Muscle of back (tissue), 11 donors: ENCODE data around the gene GTF3A. TPM values are rescaled to one million over a fixed set of nuclear protein-coding genes. Genes with fewer than 3 reads are reported as not detected.

Experiments
- DNase-seq, 3 donors: peaks; one replicate each; pipeline versions ENCODE4 v3.0.0 to v3.0.0-alpha.2; 2013
- polyA plus RNA-seq, 10 donors: library from polyadenylated mRNA; unstranded; fragments of 120-200 nt; gene quantifications; one replicate each; pipeline ENCODE4 v1.2.1, GENCODE V29; 2013; ENCODE audit not compliant: insufficient read length in 10 of 10

GTF3A gene
- polyA plus RNA-seq, 10 donors: 138 to 182 (median 172) TPM

DNA sequence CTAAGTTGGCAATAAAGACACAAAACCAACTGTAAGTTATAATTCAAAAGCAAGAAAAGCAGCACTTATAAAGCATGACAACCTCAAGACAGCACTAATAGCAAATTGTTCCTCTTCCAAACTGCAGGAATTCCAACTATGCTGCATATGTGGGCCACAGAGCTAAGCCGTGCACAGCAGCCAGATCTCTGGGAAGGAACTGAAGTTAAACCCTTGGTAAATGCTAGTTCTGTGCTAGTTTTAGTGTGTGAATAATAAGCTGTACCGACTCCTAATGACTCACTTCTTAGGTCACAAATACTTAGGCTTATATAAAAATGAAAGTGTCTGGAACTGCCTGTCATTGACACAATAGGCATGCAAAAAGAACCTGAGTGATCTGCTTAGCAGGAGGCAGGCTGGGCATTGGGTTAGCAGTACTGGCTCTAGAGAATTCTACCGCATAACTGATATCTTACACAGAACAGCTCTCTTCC is 21.2 kb upstream of the GTF3A start:
- peak; percentile 38 to 74 (median 69) for DNase-seq

DNA sequence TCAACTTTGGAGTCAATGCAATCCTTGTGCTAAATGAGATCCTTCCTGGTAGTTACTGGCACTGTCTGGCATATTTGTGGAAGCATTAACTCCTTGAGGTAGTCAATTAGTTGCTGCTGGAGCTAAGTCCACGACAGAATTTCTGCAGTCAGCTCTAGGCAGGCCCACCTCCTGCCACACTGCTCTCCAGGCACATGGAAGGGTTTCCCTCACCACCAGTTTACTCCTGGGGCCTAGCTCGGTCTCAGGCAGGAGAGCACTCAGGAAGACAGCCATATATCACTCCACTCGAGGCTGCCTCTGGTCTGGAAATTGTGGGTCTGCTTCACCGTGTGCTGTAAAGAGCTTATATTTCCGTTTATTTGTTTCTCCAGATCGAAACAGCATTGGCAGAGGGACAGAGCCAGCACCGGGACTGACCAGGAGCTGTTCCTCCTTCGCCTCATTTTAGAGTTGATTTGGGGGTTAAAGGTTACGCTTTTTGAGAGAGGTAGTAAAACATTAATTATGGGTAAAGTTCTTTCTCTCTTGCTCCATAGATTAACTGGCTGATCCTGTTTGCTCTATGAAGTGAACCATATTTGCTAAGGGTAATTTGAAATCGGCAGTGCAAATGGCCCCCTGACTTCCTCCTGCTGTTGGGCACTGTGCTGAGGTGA is 20.6 kb upstream of the GTF3A start:
- DNase-seq: no peak

DNA sequence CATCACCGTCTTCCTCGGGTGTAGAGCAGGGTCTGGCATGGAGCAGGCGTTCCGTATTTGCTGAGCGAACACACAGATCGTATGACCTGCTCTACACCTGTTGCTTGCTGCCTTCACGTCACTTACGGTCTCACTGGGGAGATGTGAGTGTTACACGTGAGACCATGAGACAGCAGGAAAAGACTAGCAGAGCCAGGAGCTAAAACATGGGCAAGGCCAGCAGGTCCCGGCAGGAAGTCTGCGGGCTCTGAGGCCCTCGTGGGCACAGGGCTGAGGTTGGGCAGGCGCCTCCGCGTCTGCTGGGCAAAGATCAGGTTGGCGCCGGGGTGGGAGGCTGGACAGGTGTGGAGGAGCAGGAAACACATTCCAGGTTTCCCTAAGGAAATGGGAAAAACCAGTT is 19.7 kb upstream of the GTF3A start:
- DNase-seq: peak in 1 of 3 donors; percentile 28

DNA sequence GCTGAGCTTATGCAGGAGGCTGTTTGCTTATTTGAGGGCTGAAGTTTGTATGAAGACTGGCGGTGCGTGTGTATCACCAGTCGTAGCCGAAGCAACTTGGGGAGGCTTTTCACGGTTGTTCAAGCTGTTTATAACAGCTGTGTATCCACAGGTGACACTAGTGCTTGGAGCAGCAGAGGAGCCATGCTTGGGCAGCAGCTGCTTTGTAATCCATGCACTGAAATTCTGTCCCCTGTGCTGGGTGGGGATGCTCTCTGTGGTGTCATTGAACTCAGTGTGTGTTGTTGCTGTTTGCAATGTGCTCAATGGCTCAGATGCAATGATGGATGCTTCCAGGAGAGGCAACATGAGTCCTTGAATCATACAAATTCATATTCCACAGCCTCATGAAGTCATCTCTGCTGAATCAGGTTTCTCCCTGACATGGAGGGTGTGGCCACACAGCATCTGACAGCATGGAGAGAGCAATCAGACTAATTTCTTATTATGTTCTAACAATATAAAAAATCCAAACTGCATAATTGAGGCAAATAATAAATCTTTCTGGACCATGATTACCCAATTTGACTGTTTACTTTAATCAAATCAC is 18.8 kb upstream of the GTF3A start:
- peak in 1 of 3 donors; percentile 30 for DNase-seq

DNA sequence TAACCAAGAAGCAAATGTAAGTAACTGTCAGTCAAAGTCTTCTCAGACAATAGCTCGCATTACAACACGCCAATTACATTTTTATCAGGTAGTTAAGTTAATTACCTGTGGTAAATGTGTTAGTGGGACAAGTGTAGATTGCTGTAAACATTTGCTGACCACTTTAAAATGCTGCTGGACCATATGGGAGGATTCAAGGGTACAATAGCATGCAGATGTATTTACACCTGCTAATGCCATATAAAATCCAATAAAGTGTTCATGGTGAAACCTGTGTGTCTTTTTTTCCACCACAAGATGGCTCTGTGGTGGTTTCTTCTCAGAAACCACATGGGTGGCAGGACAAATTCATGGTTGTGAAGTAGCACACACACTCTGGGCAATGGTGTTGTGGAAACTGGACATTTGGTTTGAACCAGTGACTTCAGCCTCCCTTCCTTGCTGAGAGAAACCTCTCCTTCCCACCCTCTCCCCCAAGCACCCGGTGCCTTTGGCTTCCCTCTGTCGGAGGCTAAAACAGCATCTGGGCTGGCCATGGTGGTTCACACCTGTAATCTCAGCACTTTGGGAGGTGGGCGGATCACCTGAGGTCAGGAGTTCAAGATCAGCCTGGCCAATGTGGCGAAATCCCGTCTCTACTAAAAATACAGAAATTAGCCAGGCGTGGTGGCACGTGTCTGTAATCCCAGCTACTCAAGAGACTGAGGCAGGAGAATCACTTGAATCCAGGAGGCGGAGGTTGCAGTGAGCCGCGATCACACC is 18.1 kb upstream of the GTF3A start:
- peak in 2 of 3 donors; percentile 18 to 48 for DNase-seq

DNA sequence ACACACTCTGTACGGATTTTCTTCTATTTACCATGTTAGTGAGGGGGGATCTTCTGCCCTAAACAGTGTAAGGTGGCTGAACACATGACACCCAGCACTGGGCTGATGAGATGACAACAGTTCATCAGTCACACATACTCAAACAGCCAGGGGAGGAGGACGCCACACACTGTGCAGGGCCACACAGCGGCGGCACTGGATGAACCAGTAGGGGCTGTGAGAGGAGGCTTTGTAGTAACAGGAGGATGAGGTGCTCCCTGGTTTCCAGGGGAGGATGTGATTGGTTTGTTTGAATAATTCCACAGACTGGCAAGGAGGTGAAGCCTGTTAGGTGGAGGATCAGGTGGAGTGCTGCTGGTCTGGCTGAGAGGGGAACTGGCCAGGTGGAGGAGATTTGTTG is 16.3 kb upstream of the GTF3A start:
- DNase-seq: no peak

DNA sequence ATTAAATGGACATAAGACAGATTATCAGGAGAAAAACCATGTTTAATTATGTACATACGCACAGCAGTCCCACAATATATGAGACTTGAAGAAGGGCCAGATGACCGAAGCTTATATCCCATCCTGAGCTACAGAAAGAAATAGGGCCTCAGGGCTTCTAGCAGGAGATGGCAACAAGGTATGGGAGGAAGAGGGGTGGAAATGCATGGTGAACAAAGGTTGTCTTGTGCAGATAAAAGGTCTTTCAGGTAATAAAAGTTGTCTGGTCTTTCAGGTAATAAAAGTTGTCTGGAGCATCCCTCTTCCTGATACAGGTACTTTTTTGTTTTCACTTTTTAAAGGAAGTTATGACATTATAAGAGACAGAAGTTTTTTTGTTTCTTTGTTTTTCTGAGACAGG is 15.4 kb upstream of the GTF3A start:
- DNase-seq: no peak

DNA sequence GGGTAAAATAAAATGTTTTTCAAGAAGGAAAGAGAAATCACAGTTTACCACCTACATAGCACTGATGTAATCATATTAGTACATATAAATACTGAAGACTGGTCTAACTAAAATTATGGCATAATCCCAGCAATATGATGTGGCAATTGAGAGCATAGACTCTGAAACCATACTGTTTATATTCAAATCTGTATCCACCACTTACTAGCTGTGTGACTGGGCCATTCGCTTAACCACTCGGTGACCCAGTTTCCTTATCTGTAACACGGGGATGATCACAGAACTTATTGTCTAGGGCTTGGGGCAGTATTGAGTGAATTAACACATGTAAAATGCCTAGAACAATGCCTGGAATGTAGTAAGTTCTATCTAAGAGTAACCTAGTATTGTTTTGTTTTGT is 13.1 kb upstream of the GTF3A start:
- DNase-seq: no peak

DNA sequence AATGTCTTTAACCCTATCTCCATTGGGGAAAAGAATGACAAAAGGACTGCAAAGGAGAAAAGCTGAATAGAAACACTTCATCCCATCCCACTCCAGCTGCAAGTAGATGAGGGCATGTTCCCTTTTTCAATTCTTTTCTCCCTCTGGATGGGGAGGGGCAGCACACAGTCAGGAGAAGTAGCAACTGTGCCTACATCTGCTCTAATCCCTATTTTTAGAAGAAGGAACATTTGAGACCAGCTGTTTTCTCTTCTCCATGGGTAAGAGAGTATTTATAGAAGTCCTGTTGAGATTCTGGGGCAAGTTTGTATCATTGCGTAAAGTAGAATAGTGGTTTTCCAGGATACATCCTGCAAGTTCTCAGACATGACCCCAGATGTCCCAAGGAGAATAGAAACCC is 9.3 kb upstream of the GTF3A start:
- DNase-seq: peak; percentile 20 to 42 (median 35)

DNA sequence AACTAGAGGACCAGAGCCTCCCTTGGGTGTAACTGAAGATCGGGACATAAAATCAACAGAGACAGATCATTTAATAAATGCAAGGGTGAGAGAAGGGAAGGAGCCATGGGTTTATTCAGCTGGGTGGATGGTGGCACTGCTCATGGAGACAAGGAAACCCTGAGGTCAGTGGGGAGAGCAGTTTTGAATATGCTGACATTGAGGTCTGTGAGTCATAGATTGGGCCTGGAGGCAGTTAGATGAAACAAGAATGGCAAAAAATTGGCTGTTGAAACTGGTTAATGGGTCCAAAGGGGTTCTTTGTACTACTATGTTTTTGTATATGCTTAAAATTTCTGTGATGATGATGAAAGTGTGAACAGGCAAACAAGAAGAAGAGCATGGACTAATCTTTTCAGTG is 5.1 kb upstream of the GTF3A start:
- DNase-seq: no peak

DNA sequence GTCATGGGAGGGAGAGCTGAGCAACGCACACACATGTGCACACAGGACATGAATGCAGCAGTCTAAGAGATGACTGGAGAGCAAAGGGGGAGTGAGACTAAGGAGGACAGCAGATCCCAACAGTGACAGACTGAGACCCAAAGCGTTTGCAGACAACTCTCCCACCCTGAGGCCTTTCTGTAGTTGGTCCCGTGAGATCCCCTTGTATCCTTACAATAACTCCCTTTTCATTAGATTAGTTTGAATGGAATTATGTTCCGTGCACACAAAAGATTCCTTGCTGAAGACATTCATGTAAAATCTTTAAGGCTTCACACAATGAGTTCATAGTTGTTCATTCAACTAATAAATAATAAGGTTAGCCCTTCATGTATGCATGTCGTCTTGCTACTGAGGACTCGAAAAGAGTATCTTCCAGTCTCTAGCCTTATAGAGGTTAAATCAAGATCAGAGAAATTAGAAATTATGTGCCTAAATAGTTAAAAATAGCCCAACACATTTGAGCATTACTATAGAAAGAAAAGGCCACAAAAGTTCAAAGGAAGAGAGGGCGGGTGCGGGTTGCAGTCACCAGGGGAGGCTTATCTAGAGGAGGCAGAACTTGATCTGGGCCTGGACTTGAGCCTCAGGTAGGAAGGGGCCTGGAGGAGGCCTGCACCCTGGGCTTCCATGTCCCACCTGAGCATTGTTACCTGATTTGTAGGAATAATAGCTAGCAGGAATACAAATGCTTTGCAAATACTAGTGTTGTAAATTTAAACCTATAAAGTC is 3.1 kb upstream of the GTF3A start:
- no peak for DNase-seq

DNA sequence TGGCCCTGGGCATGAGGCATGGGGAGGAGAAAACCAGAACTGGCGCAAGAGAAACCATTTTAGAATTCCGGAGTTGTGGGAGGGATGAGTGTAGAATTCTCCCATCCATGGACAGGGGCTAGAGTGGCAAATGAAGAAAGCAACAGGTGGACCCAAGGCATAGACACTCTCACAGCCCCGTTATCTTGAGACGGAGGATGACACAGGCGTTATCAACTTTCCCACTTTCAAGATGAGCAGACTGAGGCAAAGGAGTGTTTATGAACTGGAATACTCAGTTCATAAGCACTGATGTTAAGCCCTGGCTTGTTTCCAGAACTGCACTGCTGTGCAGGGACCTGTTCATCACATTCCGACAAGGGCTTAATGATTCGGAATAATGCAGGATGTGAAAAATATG is 1.1 kb upstream of the GTF3A start:
- DNase-seq: no peak

DNA sequence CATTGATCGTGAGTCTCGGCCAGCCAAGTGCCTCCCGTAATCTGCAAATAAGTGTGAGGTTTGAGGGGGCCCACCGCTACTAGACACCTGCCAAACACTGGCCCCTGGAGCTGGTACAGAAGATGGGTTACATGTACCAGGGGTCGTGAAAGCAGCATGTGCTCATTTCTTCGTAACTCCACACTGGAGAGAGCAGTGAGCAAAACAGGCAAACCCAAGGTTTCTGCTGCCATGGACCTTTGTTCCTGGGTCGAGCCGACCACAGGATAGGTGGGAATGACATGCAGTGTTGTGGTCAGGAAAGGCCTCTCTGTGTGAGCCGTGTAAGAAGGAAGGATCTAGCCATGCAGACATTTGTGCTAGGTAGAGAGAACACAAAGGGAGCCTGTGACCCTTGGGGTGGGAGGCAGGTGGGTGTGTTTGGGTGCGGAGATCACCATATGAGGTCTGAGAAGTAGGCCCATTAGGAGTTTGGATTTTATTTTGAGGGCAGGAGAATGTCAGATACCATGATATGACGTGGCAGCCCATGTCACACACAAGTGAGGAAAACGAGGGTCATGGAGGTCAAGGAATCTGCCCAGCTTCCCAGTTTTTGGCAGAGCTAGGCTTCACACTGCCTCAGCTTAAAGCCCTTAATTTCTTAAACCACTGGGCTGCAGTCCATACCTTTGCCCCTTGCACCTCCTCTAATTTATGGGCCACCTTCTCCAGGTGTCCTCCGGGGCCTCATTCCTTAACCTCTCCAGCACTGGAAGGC is 919 bp downstream of the GTF3A start:
- DNase-seq: peak in 1 of 3 donors; percentile 25

DNA sequence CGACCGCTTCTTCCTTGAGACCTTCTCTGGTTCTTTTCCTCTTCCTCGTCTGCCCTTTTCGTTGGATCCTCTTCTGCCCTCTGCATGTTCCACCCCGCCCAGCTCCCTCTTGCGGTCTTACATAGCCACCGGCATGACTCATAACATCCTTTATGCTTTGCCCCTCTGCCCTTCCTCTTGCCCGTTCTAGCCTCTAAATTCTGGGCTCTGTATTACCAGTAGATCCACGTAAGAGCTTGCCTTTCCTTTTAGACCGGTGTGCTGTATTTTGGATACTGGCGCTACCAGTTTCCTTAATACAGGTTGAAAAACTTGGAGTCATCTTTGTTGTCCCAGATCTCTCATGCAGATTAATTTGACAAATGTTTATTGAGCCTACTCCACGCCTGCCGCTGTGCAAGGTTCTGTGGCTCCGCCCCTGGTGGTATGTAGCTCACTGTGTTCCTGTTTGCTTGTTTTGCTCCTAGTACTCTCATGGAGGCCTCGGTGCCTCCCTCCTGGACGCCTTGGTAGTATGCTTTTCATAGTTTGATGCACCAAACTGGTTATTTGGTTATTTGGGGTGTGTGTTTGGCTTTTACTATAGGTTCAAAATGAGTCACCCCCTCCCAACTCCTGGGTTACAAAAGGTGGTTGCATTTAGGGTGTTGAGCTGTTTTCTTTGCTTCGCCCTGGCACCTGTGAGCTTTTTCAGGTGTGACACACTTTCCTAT is 1.7 kb downstream of the GTF3A start:
- DNase-seq: peak in 2 of 3 donors; percentile 32 to 63

DNA sequence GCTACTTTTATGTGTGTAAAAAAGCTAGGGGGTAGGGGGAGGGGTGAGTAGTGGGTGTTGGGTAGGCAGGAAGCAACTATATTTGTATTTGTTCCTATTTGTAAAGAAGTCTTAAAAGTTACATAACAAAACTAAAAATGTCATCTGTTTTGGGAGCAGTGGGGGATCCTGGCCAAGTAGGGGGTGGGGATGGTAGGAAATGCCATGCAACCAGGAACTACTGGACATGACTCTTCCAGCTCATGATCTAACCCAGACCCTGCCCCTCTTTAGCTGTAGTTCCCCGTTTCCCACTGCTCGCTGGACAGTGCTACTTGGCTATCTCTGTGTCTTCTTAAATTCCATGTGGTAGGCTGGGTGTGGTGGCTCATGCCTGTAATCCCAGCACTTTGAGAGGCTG is 3.2 kb downstream of the GTF3A start:
- no peak for DNase-seq

DNA sequence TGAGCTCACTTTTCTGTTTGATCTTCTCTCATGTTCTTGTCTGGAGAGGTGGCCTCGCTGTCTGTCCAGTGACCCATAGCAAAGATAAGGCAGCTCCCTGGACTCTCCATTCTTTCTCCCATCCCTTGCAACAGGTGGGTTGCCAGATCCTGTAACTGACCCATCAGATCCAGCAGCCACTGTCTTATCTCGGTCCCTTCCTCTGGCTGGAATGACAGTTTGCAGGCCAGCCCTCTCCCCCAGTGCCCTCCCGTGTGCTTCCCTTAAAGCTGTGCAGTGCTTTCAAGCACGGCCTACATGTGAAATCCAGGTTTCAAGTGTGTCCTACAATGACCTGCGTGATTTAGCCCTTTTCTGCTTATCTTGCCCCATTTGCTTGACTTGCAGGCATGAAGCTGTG is 3.7 kb downstream of the GTF3A start:
- no peak for DNase-seq

DNA sequence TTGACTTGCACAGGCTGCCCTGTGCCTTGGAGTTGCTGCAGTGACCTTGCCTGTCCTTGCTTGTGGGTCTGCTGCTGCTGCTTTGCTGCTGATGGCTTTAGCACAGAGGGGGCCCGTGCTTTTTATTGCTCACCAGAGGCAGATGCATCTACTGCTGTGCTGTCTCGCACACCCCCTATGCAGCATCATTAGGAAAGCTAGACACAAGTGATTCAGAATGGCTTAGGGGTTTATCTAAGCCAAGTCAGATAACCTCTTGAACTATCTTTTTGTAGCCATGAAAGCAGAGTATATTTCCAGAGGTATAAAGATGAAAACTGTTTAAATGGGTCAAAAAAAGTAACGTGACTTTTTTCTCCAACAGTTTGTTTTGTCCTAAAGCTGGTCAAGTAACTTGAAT is 7.8 kb downstream of the GTF3A start:
- no peak for DNase-seq

DNA sequence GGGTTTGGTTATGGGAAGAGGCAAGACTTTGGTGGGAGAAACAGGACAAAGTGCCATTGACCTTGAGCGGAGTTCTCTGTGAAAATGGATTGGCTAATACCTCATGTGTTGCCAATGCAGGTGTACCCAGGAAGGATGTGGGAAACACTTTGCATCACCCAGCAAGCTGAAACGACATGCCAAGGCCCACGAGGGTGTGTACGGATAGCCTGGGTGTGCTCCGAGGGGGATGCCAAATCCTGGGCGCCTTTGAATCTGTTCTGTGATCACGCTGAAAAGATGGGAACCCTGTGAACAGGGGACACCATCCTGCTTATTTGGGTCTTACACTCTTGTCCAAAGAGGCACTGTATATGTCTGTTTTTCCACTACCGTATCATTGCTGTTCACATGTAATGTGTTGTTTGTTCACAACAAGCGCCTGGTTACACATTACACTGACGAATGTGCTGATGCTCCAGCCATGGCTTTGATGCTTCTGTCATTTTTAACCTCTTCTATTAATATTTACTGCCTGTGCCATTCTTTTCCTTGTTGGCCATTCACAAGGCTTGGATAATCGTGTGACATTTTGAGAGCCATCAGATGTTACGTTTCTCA is 8.3 kb downstream of the GTF3A start:
- no peak for DNase-seq

DNA sequence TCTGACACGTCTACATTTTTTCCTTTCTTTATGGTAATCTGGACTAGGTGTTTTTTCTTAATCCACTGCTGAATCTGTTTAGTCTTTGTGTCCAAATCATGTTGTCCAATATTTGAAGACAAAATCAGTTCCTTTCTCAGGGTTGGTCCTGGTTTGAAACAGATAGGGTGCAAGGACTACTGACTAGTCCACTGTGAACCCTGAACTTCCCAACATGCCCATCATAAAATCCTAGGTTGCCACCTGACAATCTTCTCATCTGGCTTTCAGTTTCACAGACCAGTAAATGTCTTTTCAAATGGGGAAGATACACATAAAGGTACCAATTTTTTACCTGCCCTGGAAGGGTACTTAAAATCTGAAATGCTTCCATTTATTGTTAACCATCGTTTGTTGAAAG is 12.7 kb downstream of the GTF3A start:
- DNase-seq: no peak

DNA sequence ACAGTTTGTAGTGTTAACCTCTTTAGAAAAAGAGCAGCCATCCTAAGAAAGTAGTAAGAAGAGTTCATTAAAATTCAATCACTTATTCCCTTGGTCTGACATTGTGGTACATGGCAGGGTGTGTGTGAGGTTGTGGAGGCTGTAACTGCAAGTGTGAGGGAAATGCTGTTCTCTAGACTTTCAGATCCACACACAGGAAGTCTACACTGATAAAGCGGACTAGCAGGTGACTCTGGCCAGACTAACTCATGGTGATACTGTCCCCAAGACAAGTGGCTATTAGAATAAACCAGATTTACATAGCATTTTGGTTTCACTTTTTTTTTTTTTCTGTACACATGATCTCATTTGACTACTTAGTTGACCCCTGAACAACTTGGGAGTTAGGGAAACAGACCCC is 16.0 kb downstream of the GTF3A start:
- no peak for DNase-seq
